Measurements from ENCODE around the gene ABCF1.

ABCF1 gene

DNA sequence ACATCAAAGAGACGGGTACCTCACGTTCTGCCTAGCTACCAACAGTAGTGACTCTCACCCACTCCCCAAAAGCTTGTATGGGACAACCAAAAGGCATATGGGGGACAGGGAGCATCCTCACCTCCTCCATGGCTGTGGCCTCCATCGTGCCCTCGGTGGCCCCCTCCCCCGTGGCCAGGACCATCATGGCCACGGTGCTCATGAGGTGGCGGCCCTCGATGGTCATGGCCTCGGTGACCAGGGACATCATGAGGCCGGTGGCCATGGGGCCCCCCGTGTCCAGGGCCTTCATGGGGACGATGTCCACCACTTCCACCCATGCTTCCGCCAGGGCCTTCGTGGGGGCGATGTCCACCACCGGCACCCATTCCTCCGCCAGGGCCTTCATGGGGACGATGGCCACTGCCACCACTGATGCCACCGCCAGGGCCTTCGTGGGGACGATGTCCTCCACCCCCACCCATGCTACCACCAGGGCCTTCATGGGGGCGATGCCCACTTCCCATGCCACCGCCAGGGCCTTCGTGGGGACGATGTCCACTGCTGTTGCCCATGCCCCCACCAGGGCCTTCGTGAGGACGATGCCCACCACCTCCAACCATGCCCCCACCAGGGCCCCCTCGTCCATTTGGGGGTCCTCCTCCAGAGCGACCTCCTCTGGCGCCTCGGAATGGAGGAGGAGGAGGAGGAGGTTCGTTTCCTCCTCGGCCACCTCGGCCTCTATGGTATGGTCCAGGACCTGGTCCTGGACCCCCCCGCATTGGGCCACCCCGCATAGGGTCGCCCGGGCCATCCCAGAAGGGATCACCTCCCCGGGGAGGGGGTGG, 30.8 kb downstream of the ABCF1 start:
- no peak for DNase-seq

DNA sequence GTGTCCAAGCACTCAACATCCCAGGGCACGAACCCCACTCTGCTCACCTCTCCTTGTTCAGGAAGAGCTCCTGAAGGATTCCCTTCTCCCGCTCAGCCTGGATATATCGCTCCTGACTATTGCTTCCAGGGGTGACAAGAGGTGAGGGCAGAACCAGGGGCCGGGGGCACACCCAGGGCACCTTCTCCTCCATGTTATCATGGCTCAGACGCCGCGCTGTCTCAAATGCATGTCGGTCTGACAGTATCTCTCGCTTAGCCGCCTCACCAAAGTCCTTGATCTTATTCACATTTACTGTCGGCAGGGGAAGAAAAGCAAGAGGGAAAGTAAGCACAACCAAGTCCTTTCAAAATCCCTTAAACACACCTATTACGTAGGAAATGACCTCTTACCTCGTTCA, 32.7 kb downstream of the ABCF1 start:
- DNase-seq: no peak

DNA sequence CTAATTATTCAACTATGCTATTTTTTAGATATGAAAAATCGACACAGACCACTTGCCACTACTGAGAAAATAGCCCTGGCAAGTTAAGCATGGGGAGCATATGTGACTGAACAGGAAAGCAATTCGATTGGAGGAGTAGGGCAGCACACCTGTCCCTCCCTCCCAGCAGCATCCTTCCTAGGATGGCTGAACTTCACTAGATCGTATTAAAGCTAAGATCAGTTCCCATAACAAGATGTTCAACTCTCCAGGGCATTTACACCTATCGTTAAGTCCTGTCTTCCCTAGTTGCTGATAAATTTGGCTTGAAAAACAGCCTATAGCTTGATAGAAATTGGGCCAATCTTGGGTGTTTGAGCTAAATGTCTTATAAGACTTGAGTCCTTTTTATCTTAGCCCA, 38.8 kb downstream of the ABCF1 start:
- no peak for DNase-seq

DNA sequence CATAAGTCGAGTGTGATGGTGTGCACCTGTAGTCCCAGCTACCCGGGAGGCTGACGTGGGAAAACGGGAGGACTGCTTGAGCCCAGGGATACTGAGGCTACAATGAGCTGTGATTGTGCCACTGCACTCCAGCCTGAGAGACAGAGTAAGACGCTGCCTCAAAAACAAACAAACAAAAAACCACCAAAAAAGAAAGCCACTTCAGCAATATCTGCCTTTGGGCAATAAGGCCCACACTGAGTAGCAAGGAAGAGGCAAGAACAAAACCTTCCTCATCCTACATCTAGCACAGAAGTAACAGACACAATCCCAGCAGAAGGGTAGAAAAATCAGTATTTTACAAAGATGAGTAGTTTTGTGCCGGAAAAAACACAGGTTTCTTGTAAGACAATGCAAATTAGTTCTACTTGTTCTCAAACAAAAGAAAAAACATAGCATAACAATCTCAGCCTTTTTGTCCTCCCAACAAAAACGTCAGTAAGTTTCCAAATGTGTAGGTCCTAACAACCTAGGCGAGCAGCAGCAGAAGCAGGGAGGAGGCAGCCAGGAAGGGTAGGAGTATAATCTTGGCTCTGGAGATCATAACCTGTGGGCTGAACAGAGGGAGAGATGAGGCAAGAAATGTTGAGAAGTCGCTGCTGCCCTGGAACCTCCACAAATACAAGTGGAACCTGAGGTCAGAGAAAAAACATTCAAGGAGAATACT, 40.1 kb downstream of the ABCF1 start:
- DNase-seq: no peak

DNA sequence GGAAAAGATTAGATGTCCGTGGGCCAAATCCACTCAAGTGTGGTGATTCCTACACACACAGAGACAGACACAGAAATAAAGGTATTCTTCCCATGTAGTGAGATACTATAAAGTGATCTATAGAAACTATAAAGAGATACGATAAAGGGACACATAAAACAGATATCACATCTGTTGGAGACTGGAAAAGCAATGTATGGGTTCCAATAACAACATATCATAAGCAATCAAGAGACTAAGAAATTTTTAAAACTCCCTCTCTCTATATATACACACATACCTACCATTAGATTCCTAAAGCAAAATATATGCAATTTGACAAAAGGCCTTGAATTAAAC, 40.6 kb downstream of the ABCF1 start:
- no peak for DNase-seq

DNA sequence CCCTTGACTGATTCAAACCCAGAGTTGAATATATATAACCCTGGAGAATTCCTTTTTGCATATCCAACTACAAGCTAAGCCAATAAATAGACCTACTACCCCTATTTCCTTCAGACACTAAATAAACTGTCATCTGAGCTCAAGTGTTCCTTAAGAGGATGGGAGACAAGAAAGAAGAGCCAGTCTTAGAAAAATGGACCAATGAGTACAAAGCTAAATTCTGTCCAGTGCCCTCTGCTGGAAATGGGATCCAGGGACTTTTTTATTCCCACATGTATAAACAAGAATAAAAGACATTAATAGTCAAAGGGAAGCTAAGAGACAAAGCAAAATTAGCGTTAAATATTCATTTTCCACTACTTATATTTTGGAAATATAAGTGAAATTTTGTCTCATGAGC, 41.0 kb downstream of the ABCF1 start:
- peak in 1 of 2 experiments; percentile 11 for DNase-seq

DNA sequence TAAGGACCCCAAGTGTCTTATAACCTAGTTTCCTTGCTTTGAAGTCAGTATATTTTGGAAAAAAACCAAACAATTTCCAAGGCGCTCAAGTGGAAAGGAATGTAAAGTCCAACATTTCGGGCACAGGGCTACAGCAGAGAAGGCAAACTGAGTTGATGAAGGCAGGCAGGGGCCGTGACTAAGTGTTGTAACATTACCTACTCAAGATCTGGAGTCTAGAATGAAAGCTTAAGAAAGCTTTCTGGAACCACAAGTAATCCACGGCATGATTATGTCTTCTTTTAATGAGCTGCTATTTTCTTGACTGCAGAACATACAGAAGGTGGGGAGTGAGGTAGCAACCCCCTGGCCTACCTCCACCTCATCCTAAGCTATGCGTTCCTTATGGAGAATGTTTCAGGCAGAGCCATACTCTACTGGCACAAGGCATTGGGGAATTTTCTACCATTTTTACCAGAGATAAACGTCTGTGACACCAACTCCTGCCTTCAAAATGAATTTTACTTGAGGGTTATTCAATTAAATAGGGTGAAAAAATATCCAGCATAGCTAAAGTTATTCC, 41.5 kb downstream of the ABCF1 start:
- DNase-seq: no peak

DNA sequence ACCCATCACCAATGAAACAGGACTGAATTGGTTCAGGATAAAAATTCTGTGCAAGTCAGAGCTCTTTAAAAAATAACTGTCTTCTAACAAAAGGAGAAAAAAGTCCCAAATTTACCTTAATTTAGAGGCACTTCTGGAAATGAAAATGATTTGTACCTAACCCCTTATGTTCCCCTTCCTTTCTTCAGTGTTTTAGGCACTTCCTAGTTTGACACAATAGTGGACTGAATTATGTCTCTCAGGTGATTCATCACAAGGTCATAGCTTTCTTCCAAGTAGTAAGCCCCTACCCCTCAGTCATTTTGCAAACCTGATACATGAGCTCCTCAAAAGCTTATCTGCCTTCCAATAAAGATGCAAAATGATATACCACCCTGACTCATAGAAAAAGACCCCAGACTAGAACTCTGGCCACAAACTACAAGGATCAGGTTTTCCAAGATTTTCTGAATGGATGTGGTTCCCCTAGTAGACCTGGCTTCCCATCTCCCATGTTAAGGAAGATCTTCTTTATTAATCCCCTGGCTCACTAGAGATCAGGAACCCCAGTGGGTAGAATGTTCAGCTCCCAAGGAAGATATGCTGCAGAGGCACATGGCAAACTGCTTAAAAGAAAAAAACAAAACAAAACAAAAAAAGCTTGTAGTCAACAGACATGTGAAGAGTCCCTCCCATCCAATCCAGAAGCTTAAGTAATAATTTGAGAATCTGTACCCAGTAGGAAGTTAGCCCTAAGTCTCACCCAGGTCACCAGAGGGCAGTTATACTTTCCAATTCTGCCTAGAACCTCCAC, 42.2 kb downstream of the ABCF1 start:
- no peak for DNase-seq

DNA sequence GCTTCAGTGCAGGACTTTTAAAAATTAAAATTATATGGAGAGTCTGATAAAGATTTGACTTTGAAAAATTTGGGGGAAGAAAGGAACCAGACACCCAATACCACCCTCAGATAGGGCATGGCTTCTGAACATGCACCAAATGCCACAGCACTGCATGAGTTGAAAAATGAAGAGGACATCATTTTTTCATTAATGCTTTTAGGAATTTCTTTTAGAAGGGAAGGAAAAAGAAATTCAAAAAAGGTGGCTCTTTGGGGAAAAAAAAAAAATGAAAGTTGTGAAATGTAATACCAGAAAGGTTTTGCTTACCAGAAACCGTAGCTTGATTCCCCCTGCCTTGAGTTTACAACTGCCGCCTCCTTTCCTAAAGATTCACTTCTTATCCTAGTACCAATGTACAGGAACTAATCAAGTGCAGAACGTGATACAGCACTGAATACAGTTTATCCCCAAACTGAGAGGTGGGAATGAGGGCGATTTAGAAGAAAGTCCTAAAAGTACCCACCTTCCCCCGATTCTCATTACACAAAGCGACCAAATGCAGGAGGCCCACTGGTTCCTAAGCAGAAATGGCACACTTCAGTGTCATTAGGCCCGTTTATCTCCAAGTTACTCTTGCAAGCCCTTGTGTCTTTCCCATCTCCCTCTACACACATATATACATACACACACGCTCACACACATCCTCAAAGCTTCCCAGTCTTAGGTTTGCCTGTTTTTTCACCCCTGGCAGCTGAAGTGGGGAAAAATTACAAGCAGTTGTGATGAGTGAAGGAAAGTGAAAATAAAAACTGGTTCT, 43.0 kb downstream of the ABCF1 start:
- DNase-seq: peak in 1 of 2 experiments; percentile 25

DNA sequence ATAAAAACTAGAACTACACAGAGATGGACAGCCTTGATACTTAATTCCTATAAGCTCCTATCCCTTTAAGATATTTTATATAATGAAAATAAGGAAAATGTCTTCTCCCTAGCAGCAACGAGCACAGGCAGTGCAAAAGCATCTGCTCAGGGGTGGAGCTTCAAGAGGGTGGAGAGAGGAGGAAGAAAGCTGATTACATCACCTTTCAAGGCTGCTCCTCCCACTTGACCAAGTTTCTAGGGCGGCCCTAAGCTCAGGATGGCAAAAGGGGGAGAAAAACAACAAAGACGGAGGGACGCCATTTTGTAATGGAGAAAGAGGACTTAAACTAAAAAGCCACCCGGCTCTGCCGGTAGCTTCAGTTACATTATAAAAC, 43.6 kb downstream of the ABCF1 start:
- peak; percentile 96 to 97 for DNase-seq

DNA sequence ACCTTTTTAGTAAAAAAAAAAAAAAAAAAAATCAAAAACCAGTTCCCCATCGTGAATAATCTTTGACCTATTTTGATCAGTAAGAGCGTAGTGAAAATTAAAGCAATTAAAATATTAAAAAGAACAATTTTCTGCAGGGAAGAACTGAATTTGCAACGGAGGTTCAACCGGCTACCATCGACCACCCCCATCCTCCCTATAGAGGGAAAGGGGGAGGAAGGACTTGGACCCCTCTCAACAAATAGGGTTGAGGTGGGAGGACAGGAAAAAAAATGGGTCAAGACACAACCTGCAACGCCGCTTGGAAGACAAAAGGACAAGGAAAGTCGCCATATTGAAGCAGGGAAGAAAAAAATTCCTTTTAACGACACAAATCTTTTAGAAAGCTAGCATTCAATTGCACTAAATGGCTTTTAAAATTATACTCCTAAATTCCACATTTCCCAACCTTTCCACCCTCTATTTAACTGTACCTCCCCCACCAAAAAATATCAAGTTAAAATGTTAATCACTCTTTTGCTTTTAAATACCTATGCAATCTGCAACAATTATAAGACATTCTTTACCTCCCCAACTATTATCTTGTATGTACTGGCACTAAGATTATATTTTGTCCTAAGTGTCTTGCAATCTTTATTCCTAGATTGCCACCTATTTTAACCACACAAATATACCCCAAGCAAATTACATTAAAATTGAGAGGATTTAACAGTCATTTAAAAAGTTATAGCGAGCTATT, 44.1 kb downstream of the ABCF1 start:
- peak; percentile 60 to 77 for DNase-seq

DNA sequence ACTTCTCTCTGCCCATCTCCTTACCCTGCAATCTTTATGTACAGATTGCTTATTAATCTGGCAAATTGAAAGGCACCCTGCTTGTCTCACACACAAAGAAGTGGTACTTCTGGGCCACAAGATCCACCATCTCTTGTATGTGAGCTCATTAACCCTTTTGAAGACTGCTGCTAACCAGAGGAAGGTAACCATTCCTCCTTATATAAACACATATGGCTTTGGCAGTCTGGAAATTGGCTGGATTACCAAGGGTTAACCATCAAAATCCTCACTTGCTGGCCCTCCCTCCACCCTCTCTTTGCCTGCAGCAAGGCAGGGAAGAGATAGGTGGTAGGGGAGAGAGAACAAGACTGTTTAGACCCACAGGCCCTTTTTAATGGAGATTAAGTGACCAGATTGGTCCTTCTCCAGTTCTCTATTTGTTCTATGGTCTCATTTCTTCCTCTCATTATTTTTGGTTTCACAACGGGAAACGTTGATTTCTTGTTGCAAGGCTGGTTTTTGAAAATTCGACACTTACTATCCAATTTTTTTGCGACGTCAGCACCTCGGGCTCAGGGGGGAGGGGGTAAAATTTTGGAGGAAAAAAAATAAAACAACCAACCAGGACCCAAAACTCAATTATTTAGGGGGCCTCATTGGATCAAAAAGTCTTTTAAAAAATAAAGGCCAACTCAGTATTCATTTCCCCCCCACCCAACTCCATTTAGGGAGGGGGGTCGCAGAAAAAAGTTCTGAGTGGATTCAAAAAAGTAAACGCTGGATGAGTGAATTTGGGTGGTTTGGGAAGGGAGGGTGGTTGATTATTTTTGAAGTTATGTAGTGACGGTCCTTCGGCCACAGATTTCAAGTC, 44.9 kb downstream of the ABCF1 start:
- DNase-seq: peak; percentile 44 to 64

DNA sequence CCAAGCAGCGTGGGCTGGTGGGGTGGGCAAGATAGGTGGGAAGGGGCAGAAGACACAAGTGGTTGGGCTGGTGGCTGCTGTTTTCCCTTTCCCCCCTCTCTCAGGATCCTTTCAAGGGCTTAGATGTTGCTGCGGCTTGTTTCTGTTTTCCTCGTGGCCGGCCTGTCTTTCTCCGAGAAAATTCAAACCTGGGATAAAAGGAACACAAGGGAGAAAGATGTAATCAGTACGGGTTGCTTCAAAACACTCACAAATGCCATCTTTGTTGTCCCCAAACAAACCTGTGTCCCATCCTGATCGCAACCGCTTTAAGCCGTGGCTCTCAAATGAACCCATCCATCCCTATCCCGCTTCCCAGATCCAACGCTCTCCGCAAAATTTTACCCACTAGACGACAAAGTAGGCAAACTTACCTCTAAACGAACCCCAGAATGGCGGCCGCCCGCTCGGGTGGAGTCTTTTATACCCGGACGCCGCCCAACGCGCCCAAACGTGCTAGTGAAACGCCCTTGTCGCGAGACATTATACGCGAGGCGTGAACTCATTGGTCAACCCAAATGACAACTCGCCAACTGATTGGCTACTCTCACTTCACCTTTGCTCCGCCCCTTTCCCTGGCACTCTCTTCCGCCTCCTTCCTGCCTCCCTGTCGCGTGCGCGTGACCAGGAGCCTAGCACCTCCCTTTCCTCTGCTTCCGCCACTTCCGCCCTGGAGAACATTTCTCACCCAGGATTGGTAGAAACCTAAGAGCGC, 45.7 kb downstream of the ABCF1 start, which contains the start of gene PPP1R10:
PPP1R10 (minus strand) TSS at position 433 of the 754 bp plus-strand sequence. CDS start 7,299 bp downstream, outside the sequence.
- peak; percentile 99 to 100 for DNase-seq

DNA sequence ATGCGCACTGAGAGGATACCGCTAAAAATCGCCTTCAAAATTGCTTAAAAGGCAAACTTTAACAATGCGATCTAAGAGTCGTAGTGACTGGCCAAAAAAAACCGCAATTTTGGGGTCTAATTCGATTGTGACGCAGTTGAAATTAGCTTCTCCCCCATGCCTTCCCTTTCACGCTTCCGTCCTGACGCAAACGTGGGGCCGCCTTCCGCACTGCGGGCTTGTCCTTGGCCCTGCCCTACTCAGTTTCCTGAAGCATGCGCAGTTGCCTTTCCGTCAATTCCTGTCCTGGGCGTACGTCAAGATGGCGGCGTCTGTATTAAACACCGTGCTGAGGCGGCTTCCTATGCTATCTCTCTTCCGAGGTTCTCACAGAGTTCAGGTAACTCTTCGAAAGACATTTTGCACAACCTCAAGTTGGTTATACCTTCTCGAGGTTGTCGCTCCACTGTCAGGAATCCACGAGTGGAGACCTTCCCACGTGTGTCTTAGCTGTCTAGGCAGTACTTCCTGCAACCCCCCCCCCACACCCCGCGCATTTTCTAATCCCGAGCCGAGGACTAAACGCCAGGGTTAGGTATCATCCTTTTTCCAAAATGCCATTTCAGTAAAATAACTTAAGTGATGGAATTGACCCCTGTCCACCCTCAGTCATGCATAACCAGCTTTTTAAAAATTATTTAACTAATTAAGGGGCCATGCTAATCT, 46.5 kb downstream of the ABCF1 start, which contains the start of gene MRPS18B:
MRPS18B (plus strand) TSS at position 276 of the 705 bp plus-strand sequence; CDS start at position 302, 26 bp downstream.
- DNase-seq: peak; percentile 95

DNA sequence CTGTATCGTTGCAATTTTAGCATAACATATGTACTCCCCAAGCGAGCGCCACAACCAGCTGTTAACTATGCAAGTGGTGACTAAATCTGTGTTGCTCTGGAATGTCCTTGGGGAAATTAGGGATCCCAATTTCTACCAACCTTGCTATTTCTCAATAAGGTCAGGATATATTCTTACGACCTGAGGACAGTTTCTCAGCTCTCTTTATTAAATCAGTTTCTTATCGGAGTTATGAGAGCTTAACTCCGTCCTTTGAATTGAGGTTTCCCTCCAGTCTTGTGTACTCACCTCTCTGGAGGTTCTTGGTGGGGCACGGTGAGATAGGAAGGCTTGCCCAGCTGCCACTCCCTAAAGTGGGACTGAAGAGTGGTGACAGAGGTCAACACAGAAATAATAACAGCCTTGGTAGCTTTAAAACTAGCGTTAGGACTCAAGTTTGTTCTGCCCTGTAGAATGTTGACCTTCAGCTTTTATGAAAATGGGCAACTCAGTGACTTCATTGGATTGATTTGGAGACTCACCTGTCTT, 47.1 kb downstream of the ABCF1 start:
- peak in 1 of 2 experiments; percentile 7 for DNase-seq

DNA sequence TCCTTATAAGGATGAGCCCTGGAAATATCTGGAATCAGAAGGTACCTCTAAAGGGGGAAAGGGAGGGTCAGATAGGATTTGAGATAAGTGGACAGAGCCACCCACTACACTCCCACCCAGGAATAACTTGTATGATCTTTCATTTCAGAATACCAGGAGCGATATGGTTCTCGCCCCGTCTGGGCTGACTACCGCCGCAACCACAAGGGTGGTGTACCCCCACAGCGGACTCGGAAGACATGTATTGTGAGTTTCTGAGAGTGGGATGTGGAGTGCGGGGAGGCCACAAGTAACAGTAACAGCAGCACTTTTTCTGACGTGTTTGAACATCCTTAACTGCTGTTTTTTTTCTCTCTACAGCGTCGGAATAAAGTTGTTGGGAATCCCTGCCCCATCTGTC, 48.3 kb downstream of the ABCF1 start:
- DNase-seq: no peak

DNA sequence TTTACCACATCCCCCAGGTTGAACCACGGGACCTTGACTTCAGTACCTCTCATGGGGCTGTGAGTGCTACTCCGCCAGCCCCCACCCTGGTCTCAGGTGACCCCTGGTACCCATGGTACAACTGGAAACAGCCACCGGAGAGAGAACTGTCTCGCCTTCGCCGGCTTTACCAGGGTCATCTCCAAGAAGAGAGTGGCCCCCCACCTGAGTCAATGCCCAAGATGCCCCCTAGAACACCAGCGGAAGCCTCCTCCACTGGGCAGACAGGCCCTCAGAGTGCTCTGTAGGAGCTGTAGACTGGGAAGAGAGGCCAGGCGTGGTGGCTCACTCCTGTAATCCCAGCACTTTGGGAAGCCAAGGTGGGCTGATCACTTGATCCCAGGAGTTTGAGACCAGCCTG, 54.3 kb downstream of the ABCF1 start:
- DNase-seq: no peak

DNA sequence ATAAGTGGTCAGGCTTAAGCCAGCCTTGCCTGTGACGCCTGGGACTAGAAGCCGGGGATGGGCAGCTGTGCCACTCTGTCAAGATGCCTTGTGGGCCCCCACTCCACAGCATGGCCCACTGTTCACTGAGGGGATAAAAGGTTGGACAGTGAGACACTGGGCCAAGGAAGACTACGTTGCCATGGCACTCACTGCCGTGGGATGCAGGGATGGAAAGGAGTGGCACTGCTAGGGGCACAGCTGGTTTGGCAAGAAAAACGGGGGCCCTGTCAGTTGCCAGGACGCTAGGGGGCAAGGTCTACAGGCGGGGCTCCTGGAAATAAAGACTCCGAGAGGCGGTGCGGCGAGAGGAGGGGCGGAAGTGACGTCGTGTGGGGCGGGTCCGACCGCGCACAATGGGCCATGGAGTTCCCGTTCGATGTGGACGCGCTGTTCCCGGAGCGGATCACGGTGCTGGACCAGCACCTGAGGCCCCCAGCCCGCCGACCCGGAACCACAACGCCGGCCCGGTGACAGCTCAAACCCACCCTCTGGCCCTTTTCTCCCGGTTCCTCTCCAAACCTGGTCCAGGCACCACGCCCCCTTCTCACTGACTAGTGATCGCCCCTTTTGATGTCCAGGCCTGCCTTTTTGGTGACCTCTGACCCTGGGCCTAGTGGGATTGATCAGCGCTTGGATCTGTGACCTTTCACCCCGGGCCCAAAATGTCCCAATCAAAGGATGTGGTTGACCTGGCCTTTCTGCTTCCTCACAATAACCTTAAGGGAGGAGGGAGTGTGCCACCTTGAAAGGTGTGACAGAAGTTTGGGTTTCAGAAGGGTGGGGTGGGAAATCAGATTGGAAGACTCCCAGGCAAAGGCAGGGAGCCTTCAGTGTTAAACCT, 55.5 kb downstream of the ABCF1 start, which contains the start of gene ATAT1:
ATAT1 (plus strand) TSS at position 391 of the 883 bp plus-strand sequence.
- peak; percentile 61 to 81 for DNase-seq

Data from NCI-H2081 (cell line).